ENCODE measurements around the gene VAMP4. TPM values are rescaled to one million over a fixed set of nuclear protein-coding genes. Genes with fewer than 3 reads are reported as not detected.

The VAMP4 gene
- polyA plus RNA-seq, 1 donor from 2014 or later = 28.0 TPM

DNA sequence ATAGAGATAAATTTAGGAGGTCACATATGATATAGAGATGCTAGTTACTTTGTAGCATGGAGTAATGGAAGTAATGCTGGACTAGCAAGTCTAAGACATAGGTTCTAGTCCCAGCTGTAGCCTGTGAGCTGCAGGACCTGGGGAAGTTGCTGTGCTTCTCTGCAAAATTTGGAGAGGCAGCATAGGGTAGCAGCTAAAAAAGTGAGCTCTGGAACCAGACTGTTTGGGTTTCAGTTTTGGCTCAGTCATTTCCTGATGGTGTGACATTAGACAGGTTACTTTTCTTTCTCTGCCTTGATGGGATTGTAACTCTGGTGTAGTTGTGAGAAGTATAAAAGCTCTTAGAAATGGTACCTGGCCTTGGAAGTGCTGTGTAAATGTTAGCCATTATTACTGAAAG is 42.9 kb upstream of the VAMP4 start:
- Histone ChIP-seq H3K36me3 (ENCODE audit: insufficient read depth, low read length) (peaks cover 9% of the 10 kb centered on the region), H4K20me1 (ENCODE audit: insufficient read depth) (no peaks in the 10 kb centered on the region), H3K79me2 (replicated peaks; ENCODE audit: insufficient read depth, low read length) (peaks cover 20% of the 10 kb centered on the region), H3K27ac (ENCODE audit: low read length) (no peak overlapping the region), H3K4me3 (ENCODE audit: low read length) (peak overlapping the region; percentile 26), H3K9ac (ENCODE audit: low read length) (no peak overlapping the region), H3K9me2 (ENCODE audit: insufficient read depth, low read length) (no peaks in the 10 kb centered on the region), H3K9me3 (ENCODE audit: low read length) (no peaks in the 10 kb centered on the region), H3K27me3 (ENCODE audit: insufficient read depth, low read depth, low read length) (no peaks in the 10 kb centered on the region), H3K4me2 (ENCODE audit: low read length) (no peak overlapping the region), H3F3A (ENCODE audit: insufficient read depth, low read length, poor library complexity, severe bottlenecking) (no peaks in the 10 kb centered on the region), H2AFZ (ENCODE audit: low read depth, low read length) (no peak overlapping the region)
- TF ChIP-seq REST (IDR thresholded peaks at IDR 0.05; ENCODE audit: borderline replicate concordance) = no peak
- TF ChIP-seq RAD21 (conservative IDR thresholded peaks at IDR 0.05) = no peak
- no peak for TF ChIP-seq TAF1 (IDR thresholded peaks at IDR 0.05; ENCODE audit: low read depth)
- TF ChIP-seq SMC3 (conservative IDR thresholded peaks at IDR 0.05; ENCODE audit: poor library complexity) = no peak
- no peak for TF ChIP-seq POLR2AphosphoS5 (IDR thresholded peaks at IDR 0.05)
- TF ChIP-seq EP300 (conservative IDR thresholded peaks at IDR 0.05; ENCODE audit: poor library complexity, severe bottlenecking) = no peak
- TF ChIP-seq EZH2 (IDR thresholded peaks at IDR 0.05; ENCODE audit: borderline replicate concordance, insufficient read depth, low read length, poor library complexity, severe bottlenecking) = no peak

DNA sequence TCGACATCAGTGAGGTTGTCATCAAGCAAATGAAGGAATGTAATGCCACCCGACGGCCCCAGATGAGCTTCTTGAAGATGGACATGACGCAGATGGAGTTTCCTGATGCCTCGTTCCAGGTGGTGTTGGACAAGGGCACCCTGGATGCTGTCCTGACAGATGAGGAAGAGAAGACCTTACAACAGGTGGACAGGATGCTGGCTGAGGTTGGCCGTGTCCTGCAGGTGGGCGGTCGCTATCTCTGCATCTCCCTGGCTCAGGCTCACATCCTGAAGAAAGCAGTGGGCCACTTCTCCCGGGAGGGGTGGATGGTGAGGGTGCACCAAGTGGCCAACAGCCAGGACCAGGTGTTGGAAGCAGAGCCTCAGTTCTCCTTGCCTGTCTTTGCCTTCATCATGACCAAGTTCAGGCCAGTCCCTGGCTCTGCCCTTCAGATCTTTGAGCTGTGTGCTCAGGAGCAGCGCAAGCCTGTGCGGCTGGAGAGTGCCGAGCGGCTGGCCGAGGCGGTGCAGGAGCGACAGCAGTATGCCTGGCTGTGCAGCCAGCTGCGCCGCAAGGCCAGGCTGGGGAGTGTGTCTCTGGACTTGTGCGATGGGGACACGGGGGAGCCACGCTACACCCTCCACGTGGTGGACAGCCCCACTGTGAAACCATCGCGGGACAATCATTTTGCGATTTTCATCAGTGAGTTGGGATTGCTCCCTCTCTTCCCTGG is 42.1 kb upstream of the VAMP4 start:
- Histone ChIP-seq H3K27me3 (ENCODE audit: insufficient read depth, low read depth, low read length) (no peaks in the 10 kb centered on the region), H3K27ac (ENCODE audit: low read length) (no peak overlapping the region), H3K79me2 (replicated peaks; ENCODE audit: insufficient read depth, low read length) (peaks cover 20% of the 10 kb centered on the region), H3K9ac (ENCODE audit: low read length) (no peak overlapping the region), H4K20me1 (ENCODE audit: insufficient read depth) (no peaks in the 10 kb centered on the region), H3K36me3 (ENCODE audit: insufficient read depth, low read length) (peaks cover 9% of the 10 kb centered on the region), H3K4me2 (ENCODE audit: low read length) (no peak overlapping the region), H3K4me3 (ENCODE audit: low read length) (peak overlapping the region; percentile 88), H3K9me3 (ENCODE audit: low read length) (no peaks in the 10 kb centered on the region), H2AFZ (ENCODE audit: low read depth, low read length) (no peak overlapping the region), H3K9me2 (ENCODE audit: insufficient read depth, low read length) (no peaks in the 10 kb centered on the region), H3F3A (ENCODE audit: insufficient read depth, low read length, poor library complexity, severe bottlenecking) (no peaks in the 10 kb centered on the region)
- TF ChIP-seq EZH2 (IDR thresholded peaks at IDR 0.05; ENCODE audit: borderline replicate concordance, insufficient read depth, low read length, poor library complexity, severe bottlenecking) (no peak), EP300 (conservative IDR thresholded peaks at IDR 0.05; ENCODE audit: poor library complexity, severe bottlenecking) (no peak), RAD21 (conservative IDR thresholded peaks at IDR 0.05) (no peak), SMC3 (conservative IDR thresholded peaks at IDR 0.05; ENCODE audit: poor library complexity) (no peak)

DNA sequence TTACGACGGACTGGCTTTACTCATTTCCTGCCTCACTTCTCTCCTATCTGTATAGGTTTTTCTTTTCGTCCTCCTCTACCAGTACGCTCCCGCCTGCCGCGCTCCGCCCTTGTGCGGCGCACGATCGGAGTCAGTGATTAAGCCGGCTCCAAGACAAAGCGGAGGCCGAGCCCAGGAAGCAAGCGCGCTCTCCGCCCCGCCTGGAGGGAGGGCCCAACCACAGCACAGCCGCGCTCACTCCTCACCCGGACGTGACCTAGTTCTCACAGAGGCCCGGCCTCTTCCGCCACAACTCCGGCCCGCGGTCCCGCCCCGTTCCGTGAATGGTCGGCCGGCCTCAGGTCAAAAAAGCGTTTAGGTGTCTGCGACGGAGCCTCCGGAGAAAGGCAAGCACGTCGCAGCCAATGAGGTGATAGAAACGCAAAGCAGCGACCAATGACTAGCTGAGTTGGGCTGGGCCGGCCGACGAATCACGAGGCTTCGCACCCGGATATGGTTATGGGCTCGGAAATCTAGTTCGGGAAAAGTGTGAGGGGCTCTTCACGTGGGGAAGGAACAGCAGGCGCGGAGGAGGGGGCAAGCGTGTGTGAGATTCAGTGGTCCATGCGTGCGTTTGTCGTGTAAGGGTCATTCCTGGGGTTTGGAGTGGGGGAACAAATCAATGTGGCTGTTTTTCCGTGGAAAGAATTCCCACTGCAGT is 39.5 kb upstream of the VAMP4 start, which contains the start of gene METTL13:
Gene METTL13, plus strand, starts transcription at position 485 of the 700 bp plus-strand sequence. CDS start 308 bp downstream, outside the sequence.
- Histone ChIP-seq H3K9me2 (ENCODE audit: insufficient read depth, low read length) (no peaks in the 10 kb centered on the region), H4K20me1 (ENCODE audit: insufficient read depth) (no peaks in the 10 kb centered on the region), H3F3A (ENCODE audit: insufficient read depth, low read length, poor library complexity, severe bottlenecking) (no peaks in the 10 kb centered on the region), H3K4me2 (ENCODE audit: low read length) (peak within 1 kb of the TSS; percentile 75), H2AFZ (ENCODE audit: low read depth, low read length) (peak within 1 kb of the TSS; percentile 83), H3K9me3 (ENCODE audit: low read length) (no peaks in the 10 kb centered on the region), H3K36me3 (ENCODE audit: insufficient read depth, low read length) (peaks cover 9% of the 10 kb centered on the region), H3K79me2 (replicated peaks; ENCODE audit: insufficient read depth, low read length) (peaks cover 20% of the 10 kb centered on the region), H3K9ac (ENCODE audit: low read length) (peak within 1 kb of the TSS; percentile 76), H3K4me3 (ENCODE audit: low read length) (peak within 1 kb of the TSS; percentile 88), H3K27ac (ENCODE audit: low read length) (peak within 1 kb of the TSS; percentile 89), H3K27me3 (ENCODE audit: insufficient read depth, low read depth, low read length) (no peaks in the 10 kb centered on the region)
- peak; percentile 47 for TF ChIP-seq SMC3 (conservative IDR thresholded peaks at IDR 0.05; ENCODE audit: poor library complexity)
- peak; percentile 72 for TF ChIP-seq REST (IDR thresholded peaks at IDR 0.05; ENCODE audit: borderline replicate concordance)
- peak; percentile 30 for TF ChIP-seq EP300 (conservative IDR thresholded peaks at IDR 0.05; ENCODE audit: poor library complexity, severe bottlenecking)
- TF ChIP-seq MXI1 (conservative IDR thresholded peaks at IDR 0.05; ENCODE audit: poor library complexity, severe bottlenecking) = peak; percentile 99
- TF ChIP-seq, protein P1, sequence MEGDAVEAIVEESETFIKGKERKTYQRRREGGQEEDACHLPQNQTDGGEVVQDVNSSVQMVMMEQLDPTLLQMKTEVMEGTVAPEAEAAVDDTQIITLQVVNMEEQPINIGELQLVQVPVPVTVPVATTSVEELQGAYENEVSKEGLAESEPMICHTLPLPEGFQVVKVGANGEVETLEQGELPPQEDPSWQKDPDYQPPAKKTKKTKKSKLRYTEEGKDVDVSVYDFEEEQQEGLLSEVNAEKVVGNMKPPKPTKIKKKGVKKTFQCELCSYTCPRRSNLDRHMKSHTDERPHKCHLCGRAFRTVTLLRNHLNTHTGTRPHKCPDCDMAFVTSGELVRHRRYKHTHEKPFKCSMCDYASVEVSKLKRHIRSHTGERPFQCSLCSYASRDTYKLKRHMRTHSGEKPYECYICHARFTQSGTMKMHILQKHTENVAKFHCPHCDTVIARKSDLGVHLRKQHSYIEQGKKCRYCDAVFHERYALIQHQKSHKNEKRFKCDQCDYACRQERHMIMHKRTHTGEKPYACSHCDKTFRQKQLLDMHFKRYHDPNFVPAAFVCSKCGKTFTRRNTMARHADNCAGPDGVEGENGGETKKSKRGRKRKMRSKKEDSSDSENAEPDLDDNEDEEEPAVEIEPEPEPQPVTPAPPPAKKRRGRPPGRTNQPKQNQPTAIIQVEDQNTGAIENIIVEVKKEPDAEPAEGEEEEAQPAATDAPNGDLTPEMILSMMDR (IDR thresholded peaks at IDR 0.05; ENCODE audit: poor library complexity, severe bottlenecking) = peak; percentile 32
- TF ChIP-seq EZH2 (IDR thresholded peaks at IDR 0.05; ENCODE audit: borderline replicate concordance, insufficient read depth, low read length, poor library complexity, severe bottlenecking) = no peak
- peak; percentile 96 for TF ChIP-seq TAF1 (IDR thresholded peaks at IDR 0.05; ENCODE audit: low read depth)
- TF ChIP-seq POLR2AphosphoS5 (IDR thresholded peaks at IDR 0.05) = peak; percentile 91
- peak; percentile 45 for TF ChIP-seq RAD21 (conservative IDR thresholded peaks at IDR 0.05)
